ENCODE results near the gene LRRC3B.
"Not testable (repeated sequence)": the region's sequence is repeated elsewhere in the genome, so short reads cannot be mapped to it uniquely, and the experiment has no call there.

LRRC3B gene, protein sequence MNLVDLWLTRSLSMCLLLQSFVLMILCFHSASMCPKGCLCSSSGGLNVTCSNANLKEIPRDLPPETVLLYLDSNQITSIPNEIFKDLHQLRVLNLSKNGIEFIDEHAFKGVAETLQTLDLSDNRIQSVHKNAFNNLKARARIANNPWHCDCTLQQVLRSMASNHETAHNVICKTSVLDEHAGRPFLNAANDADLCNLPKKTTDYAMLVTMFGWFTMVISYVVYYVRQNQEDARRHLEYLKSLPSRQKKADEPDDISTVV

DNA sequence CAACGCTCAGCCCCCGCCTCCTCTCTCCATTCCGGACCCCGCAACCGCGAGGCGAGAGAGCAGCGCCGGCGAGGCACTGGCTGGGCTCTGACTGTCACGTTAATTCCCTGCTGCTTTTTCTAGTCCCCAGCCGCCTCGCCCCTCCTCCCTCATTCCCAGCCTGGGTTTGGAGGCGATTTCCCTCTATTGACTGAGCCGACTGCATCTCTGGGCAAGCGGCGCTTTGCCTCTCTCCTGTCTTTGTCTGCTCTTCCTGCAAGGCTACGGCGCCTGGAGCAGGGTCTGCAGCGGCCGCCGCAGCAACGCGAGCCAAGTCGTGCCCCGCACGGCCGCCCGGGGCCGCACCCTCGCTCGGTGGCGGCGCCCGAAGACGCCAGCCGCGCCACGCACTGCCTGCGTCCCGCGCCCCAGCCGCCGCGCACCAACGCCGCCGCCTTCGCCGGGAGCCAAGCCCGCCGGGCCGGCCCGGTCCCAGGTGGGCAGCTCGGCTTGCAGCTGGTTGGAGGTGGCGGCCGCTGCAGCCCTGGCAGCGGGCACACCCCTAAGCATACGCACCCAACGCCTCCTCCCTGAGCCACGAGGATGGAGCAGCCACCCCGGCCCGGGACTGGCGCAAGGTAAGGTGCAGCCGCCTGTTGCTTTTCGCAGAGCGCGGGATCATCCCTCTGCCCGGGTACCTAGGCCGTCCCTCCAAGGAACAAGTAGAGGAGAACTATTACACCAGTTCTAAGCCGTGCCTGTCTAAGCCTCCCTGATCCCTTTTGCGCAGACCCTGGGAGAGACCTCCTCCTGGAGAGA is at the start of gene LRRC3B:
Gene LRRC3B (plus strand): TSS at position 152 of the 798 bp plus-strand sequence. CDS start 86,901 bp downstream, outside the sequence.
- no peak for DNase-seq

DNA sequence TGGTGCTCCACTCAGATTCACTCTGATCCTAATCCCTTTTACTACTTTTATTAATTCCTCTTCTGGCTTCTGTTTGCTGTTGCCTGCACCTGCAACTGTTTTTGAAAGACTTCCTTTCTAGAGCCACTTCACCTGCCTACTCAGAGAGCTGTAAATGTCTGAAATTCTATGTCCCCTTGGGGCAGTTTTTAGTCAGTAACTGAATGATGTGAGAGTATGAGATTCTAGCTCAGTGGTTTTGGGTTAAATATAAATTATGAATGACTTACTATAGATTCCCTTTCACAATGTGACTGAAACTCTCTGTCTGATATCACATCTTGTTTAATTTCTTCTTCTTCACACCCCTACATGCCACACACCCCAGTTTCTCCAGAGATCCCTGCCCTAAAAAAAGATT is 47.8 kb upstream of the LRRC3B start:
- DNase-seq: no peak

DNA sequence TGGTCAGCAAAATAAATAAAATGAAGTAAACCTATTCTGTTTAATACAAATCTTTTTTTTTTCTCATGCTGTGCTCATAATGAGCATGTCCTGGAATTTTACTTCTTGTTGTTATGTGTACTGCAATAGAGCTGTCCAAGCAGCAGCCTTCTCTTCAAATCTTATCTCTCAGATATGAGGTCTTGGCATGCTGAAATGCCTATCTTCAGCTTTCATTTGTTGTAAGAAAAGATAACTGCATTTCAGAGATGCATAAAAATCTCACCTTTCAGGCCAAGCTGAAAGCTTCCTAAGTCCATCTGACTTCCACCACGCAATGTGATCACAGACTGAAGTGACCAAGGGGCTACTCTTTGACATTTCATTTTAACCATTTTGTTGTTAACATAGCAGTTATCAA is 43.5 kb upstream of the LRRC3B start:
- DNase-seq: no peak

DNA sequence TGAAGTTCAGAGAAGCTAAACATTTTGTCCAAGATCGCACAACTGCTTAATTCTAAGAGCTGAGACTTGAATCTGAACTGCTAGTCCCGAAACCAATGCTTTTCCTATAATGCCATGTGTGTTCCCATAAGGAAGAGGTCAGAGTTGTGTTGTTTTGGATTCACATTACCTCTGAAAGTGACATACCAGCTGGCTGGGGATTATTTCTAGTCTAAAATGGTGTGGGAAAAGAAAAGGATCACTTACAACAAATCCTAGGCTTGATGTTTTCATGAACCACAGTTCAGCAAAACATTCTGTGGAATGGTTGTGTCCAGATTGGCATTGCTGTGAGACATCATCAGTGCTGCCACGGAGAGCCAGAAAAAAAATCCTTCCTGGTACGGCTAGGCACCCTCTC is 35.0 kb upstream of the LRRC3B start:
- DNase-seq: no peak

DNA sequence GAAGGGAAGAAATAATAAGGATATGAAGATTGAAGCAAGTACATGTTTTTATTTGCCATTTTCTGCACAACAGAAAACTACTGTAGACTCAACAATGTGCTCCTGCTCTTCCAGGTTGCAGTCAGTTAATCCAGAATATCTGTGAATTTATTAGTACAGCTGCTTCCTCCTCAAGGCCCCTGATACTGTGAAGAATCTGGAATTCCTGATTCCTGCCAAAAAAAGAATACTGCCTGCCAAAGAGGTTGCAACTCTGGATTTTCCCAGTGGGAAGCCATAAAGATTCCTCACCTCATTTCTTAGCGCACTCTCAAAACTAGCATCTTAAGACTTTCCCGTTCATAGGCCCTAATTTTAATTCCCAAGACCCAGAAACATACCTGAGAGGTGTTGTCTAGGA is 33.6 kb upstream of the LRRC3B start:
- no peak for DNase-seq

DNA sequence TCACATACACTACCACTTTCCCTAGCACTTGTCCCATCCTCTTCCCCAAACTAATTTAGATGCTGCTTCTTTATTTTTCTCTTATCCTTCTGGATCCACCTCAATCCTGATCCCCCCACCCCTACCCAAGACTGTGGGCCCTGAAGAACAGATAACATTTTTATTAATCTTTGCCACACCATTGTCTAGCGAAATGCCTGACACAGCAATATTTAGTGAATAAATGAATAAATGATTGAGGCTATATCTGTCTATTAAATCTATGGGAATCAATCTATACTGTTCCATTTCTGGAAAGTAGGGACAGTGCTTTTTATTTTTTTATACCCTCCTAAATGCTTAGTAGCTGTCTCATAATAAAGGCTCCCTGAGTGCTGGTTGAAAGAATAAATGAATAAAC is 32.9 kb upstream of the LRRC3B start:
- no peak for DNase-seq

DNA sequence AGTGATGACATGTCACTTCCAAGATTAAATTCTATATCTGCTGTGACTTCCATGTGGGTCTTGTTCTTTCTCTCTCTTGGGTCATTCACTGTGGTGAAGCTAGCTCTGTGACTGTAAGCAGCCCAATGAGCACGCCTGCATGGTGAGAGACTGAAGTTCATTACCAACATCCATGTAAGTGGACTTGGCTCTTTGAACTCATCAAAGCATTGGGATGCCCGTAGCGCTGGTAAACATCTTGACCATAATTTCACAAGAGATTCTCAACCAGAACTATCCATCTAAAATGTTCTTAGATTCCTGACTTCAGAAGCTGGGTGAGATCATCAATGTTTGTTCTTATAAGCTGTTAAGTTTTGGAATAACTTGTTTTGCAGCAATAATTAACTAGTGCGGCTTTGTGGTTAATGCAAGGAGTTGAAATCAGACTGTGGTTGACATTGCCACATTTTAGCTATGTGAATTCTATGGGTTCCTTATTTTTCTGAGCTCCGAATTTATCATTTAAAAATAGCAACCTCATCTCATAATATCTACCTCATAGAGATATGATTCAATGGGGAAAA is 31.6 kb upstream of the LRRC3B start:
- DNase-seq: no peak

DNA sequence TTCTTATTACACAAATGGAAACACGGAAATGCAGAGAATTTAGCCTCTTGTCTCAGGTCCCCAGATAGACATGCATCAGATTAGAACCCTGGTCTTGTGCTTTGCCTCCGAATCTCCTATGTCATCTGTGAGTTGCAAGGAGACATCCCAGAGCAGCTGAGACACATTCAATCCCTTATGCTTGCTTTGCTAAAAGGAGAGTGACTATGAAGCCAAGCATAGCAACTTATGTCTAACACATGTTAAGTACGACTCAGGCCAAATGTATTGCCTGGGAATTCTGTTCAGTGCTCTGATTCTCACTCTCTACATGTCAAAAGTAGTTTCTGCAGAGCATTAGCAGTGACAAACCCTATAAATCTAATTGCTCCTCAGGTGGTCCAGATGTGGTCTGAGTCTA is 30.6 kb upstream of the LRRC3B start:
- no peak for DNase-seq

DNA sequence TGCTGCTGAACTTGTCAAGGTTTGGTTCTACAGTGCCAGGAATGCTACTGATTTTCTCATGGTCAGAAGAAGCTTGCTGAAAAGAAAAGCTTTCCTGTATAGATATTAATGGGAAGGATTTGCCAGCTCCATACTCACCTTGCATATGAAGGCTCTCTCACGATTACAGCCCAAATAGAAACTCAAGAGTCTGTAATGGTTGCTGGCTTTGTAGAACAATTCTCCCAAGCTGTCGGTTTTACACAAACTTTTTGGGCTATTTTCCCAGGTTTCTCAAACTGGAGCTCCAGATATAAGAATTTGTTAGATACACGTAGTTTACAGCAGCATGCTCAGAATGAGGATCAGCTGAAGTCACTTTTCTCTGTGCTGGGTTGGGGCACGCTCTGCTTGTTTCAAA is 30.1 kb upstream of the LRRC3B start:
- no peak for DNase-seq

DNA sequence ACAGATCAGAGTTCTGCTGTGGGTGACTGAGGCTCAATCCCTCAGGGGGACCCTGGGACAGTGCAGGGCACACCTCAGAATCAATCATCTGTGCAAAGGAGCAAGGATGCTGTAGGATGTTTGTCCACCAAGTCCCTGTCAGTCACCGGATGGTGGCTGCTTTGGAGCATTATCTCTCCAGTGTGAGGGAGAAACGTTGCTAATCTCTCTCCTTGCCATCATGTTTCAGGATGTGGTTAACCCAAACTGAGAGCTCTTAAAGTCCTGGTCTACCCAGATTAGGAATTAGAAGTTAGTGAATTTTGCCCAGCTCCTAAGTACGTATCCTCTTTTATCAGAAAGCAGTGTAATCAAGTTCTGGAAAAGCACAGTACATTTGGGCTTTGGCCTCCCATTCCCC is 26.2 kb upstream of the LRRC3B start:
- DNase-seq: no peak

DNA sequence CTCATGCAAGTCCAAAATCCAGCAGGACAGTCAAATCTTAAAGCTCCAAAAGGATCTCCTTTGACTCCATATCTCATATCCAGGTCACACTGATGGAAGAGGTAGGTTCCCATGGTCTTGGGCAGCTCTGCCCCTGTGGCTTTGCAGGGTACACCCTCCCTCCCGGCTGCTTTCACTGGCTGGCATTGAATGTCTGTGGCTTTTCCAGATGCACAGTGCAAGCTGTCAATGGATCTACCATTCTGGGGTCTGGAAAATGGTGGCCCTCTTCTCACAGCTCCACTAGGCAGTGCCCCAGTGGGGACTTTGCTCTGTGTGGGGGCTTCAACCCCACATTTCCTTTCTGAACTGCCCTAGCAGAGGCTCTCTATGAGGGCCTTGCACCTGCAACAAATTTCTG is 19.3 kb upstream of the LRRC3B start:
- DNase-seq: not testable (repeated sequence)

DNA sequence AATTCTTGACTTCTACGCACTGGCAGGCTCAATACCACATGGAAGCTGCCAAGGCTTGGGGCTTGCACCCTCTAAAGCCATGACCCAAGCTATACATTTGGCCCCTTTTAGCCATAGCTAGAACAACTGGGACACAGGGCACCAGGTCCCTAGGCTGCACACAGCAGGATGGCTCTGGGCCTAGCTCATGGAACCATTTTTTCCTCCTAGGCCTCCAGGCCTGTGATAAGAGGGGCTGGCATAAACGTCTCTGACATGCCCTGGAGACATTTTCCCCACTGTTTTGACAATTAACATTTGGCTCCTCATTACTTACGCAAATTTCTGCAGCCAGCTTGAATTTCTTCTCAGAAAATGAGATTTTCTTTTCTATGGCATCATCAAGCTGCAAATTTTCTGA is 18.8 kb upstream of the LRRC3B start:
- not testable (repeated sequence) for DNase-seq

DNA sequence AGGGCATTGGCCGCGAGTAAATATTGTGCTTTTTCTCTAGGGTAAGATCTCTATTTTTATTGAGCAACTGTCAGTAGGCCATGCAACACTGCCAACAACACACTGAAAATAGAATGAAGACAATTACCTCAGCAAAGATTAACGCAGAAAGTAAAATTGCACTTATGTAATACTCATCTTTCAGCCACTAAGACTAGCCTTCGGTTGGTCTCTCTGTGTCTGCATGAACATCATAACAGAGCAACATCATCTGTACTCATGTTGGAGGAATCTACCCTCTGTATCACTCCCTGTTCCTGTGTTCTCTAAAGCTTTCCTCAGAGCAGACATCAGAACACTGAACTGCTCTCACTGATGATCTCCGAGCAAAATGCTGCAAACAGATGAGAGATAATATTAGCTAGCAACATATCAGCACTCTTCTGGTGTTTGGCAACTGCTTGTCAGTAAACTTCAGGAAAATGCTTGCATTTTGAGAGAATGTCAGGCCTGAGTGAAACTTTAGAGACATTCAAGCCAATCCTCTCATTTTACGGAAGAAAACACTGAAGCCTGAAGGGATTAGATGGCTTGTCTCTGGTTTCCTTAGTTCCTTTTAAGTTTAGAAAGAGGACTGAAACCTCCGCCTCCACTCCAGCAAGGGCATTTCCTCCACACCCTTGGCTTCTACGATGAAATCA is 8.4 kb upstream of the LRRC3B start:
- no peak for DNase-seq

DNA sequence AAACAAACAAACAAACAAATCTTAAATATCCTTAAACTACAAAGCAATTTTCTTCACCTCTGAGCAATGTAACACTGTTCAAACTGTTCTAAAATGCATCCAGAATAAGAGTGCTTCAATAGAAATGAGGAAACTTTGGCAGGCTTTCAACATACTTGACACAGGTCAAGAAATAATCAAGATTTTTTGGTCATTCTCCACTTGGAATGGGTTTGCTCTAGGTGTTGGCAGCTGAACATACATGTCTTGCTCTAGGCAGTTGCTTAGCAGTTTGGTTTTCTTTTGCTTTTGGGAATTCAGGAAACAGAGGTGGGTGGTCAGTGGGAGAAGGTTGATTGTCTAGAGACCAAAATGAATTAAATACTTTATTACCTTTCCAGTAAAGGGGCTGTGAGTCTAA is 1.4 kb upstream of the LRRC3B start:
- no peak for DNase-seq

DNA sequence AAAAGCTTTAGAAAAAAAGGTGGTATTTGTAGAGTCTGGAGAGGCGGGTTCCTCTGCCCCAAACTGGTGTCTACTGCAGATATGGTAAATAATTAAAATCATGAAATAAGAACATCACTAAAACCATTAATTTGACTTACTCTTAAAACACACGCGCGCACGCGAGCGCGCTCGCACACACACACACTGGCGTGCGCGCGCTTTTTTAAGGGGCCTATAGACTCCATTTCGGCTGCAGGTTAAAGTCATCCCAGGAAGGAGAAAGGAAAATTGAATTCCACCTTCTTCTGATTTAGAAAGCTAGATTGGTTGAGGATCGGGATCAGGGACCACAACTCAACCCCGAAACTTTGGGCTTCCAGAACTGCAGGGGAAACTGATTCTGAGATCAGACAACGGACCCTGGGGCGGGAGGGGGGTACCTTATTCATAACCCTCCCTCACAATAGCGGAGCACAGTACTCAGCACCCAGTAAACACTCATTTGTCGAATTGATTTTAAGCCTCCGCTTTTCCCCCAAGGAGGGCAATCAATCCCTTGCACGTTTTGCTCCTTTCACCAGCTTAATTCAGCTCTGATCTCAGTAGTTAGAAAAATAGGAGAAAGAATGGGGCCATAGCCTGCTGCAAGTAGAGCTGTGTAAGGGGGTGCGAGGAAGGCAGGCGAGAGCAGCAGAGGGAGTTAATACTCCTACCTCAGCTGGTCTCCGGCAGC is 509 bp upstream of the LRRC3B start:
- no peak for DNase-seq

DNA sequence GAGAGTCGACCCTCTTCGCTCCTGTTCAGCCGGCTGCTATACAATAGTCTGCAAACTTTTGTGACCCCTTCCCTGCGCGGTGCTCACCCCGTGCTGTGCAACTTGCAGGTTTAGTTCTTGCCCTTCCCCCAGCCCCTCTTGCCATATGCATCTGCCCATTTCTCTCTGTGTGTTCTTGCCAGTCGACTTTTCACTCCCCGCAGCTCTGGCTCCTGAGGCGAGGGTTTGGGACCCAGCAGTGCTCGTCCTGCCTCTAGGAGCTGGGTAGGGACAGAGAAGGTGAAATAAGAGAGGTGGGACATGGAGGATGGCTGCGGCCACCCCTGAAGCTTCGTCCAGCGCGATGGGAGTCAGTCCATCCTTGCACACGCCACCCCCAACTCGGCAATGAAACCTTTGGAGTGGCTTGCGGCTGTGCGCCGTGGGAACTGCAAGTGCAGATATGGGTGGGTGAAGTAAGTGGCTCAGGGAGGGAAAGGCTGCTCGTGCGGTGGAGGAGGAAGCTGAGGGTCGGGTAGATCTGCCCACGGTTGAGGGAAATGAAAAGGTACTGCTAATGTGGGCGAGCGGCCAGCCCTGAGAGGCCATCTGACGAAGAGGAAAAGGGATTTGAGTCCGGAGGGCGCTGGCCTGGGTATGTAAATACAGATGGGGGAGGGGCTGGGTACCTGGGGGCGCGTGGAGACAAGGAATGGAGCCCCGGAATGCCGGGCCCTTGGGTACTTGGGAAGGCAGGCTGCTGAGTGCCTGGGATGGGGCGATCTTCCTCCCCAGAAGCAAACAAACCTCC is 1.0 kb downstream of the LRRC3B start:
- DNase-seq: no peak

DNA sequence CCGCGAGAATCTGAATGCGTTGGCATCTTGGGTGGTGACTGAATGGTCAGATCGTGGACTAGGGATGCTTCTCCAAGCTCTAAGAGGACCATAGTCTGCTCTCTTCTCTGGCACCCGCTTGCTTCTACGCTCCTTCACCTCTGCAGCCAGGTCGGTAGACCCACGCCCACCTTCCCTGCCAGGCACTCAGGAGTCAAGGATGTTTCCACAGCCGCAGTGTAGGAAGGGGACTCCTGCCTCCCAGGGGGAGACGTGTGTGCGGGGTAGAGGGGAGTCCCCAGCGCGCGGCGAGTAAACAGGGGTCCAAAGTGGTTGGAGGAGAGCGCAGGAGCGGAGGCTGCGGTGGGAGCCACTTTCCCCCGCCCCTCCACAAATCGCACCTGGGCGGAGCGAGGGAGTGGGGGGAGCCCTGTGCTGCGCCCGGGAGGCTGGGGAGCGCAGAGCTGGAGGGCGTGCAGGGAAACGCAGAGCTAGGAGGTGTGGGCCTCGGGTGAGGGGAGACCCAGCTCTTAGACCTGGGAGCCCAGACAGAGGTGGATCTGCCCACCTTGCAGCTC is 1.7 kb downstream of the LRRC3B start:
- no peak for DNase-seq

DNA sequence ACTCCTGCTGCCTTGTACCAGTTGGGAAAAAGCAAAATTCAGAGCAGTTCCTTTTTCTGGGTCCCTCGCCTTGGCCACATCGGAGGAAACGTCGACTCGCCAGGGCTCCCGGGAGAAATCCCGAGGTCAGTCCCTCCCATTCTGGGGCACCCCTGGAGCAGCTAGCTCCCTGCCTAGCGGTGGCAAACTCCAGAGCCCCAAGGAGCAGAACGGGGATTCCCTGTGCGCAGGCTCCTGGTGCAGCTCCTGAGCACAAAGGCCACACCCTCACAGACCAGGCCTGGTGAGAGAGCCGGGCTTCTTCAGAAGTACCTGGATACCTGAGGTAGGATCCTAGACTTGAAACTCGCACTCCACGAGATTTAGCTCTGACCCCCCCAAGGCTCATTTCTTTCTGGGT is 2.6 kb downstream of the LRRC3B start:
- DNase-seq: no peak

DNA sequence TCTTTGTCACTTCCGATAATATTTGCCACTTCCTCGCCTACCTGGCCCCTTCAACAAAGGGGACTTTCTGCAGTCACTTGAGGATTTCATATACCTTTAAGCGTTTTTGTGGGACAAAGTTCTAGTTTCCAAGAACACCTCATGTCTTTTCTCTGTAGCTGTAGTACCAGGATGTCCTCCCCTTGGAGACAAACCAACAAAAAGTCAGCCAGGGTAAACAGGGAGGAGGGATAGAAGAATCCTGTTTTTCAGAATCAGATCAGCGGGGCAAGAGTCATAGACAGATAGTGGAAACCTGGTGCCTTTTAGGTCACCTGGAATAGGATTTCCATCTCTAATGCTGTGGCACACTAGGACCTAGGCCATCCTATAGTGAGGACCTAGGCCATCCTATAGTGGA is 4.5 kb downstream of the LRRC3B start:
- no peak for DNase-seq

DNA sequence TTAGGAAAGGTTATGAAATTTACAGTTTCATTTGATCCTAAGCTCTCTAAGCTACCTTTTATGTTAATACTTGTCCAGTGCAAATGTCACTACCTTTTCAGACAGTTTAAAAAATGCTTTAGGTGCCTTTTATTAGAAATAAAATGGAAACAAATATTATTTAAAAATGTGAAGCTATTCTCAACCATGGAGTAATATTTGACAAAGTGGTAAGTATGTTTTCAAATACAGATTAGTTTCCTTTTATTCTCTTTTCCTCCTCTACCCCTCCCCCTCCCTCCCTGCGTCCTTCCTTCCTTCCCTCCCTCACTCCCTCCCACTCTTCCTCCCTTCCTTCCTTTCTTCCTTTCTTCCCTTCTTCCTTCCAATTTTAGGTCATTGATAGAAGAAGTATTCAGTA is 6.3 kb downstream of the LRRC3B start:
- no peak for DNase-seq

DNA sequence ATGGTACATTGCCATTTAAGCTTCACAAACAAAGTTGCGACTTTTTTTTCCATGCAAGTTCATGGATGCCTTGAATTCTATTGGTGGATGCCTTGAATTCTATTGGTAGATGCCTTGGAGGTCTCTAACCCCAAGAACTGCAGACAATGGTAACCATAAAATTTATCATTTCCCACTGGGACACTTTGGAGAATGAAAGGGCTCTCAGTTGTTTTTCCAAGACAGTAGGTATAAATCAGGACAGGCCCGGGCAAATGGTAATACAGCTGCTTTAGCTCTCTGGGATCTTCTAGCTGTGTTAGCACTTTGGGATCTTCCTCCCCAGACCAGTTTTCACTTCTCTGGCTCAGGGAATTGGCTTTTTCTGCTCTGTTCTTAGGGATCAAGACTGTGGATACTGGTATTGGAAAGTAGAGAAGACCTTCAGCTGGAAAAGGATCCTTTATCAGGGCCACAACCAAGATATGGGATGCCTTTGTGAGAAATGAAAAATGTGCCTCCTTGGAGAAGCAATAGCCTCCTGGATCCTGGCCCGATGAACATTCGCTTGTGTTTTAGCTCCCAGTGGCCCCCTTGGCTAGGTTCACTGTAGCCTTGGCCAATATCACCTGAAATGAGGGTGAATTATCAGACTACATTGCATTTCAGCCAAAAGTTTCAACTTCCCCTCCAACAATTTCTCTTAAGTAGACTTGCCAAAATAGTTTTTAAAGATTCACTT is 8.3 kb downstream of the LRRC3B start:
- no peak for DNase-seq

All from NCI-H2029 (cell line).